Lower leg skin (tissue), 4 donors: ENCODE data around the gene KLHDC1. TPM values are rescaled to one million over a fixed set of nuclear protein-coding genes. Genes with fewer than 3 reads are reported as not detected.

Experiments
- DNase-seq, 2 donors: peaks; one replicate each; pipeline ENCODE4 v3.0.0-alpha.2; 2019; ENCODE audit warnings: low spot score in 2 of 2
- H3K4me3 ChIP-seq: fragments of 200-600 bp; sonication (generic); 2 replicates; pipeline ENCODE4 v1.5.1; 2017; ENCODE audit warnings: mild to moderate bottlenecking, low read depth; ENCODE audit not compliant: poor library complexity, severe bottlenecking
- CTCF ChIP-seq, 3 donors: fragments of 450-650 bp; IDR thresholded peaks; one replicate each; pipeline ENCODE4 v1.5.1; 2016; ENCODE audit warnings: antibody characterized with exemption in 3 of 3, mild to moderate bottlenecking in 3 of 3, moderate library complexity in 2 of 3
- WGBS, 2 donors: methylation state at CpG; one replicate each; pipeline ENCODE4 v1.1.5; 2018; 5-methylcytosine and 5-hydroxymethylcytosine counted together
- intact Hi-C: fragments of 100-400 bp; cut with DNase I; formaldehyde crosslinking; loops from one replicate; pipeline ENCODE4 v1.15.0; 2023; ENCODE audit warnings: low total_unique reads
- total RNA-seq, 4 donors: library from RNA; depleted of rRNA; stranded (reverse); fragments of >200 nt; gene quantifications; one replicate each; pipeline ENCODE4 v1.1.0, GENCODE V29; 2016

Gene KLHDC1
- total RNA-seq, 4 donors from 2014 or later = 3.4 to 5.6 (median 4.7) TPM

- intact Hi-C loops = no loop called here
- no peak for DNase-seq
- no peak for TF ChIP-seq CTCF (IDR thresholded peaks at IDR 0.05)
- H3K4me3 ChIP-seq = no peak overlapping the region
- WGBS, 2 donors = 90 to 92% methylated on average over 2 of the region's 2 CpGs
These were observed 103.1 kb downstream of the KLHDC1 start for GRCh38 chr14:49796025-49796424.

Other genes starting within 250 kb of the KLHDC1 start
- gene RPS29, start 106.7 kb upstream of the KLHDC1 start, total RNA-seq = over 10,000 TPM in 1 of 4 donors, 1,000 to 10,000 TPM in 3; 3,327 to 15,303 (median 7,021) TPM
- gene LRR1, start 94.2 kb upstream of the KLHDC1 start, total RNA-seq = 1 to 10 TPM; 2.7 to 9.0 (median 7.1) TPM
- gene RPL36AL, start 72.5 kb upstream of the KLHDC1 start, total RNA-seq = 100 to 1,000 TPM; 132 to 214 (median 159) TPM
- gene MGAT2, start 72.3 kb upstream of the KLHDC1 start, total RNA-seq = 10 to 100 TPM in 3 of 4 donors, 1 to 10 TPM in 1; 8.6 to 19.8 (median 14.3) TPM
- 1 to 10 TPM; 5.7 to 9.6 (median 8.9) TPM for gene DNAAF2, start 57.9 kb upstream of the KLHDC1 start, total RNA-seq
- gene POLE2, start 4.9 kb upstream of the KLHDC1 start, total RNA-seq = 1 to 10 TPM in 3 of 4 donors, under 1 TPM in 1; 0.49 to 4.1 (median 1.3) TPM
- gene KLHDC2, start 75.0 kb downstream of the KLHDC1 start, total RNA-seq = 10 to 100 TPM; 58.9 to 89.1 (median 65.2) TPM
- 10 to 100 TPM; 31.3 to 95.2 (median 55.9) TPM for gene NEMF, start 159.7 kb downstream of the KLHDC1 start, total RNA-seq
- 100 to 1,000 TPM; 102 to 128 (median 121) TPM for gene ARF6, start 200.0 kb downstream of the KLHDC1 start, total RNA-seq